ENCODE results near the gene ST7L. TPM values are rescaled to one million over a fixed set of nuclear protein-coding genes. Genes with fewer than 3 reads are reported as not detected.
A peak's percentile ranks its signal among the peaks of the same experiment; 100 is the strongest.

The ST7L gene
- total RNA-seq, 1 donor from 2014 or later, result 20.9 TPM

- no peak for DNase-seq
These were observed 74.8 kb downstream of the ST7L start for GRCh38 chr1:112544011-112544688.

- no peak for DNase-seq
These were observed 76.6 kb downstream of the ST7L start for GRCh38 chr1:112542206-112542973.

- DNase-seq, result no peak
These were observed 77.6 kb downstream of the ST7L start for GRCh38 chr1:112541299-112541698.

GRCh38 chr1:112540226-112540794 lies 78.6 kb downstream of the ST7L start:
- DNase-seq, result peak; percentile 8

GRCh38 chr1:112538883-112539282 lies 80.1 kb downstream of the ST7L start:
- DNase-seq, result no peak

GRCh38 chr1:112537456-112537855 lies 81.5 kb downstream of the ST7L start:
- DNase-seq, result no peak

GRCh38 chr1:112536561-112536960 lies 82.4 kb downstream of the ST7L start:
- DNase-seq, result no peak

- no peak for DNase-seq
These were observed 85.9 kb downstream of the ST7L start for GRCh38 chr1:112533029-112533428.

- no peak for DNase-seq
These were observed 86.9 kb downstream of the ST7L start for GRCh38 chr1:112532064-112532463.

GRCh38 chr1:112530832-112531231 lies 88.1 kb downstream of the ST7L start:
- no peak for DNase-seq

- no peak for DNase-seq
These were observed 89.6 kb downstream of the ST7L start for GRCh38 chr1:112529301-112529700.

GRCh38 chr1:112528076-112528475 lies 90.9 kb downstream of the ST7L start:
- DNase-seq, result no peak

GRCh38 chr1:112527266-112528010 lies 91.5 kb downstream of the ST7L start:
- no peak for DNase-seq

GRCh38 chr1:112524986-112525385 lies 94.0 kb downstream of the ST7L start:
- no peak for DNase-seq

GRCh38 chr1:112524251-112524650 lies 94.7 kb downstream of the ST7L start:
- DNase-seq, result no peak

GRCh38 chr1:112522621-112523020 lies 96.3 kb downstream of the ST7L start:
- no peak for DNase-seq

- no peak for DNase-seq
These were observed 98.8 kb downstream of the ST7L start for GRCh38 chr1:112520166-112520565.

- DNase-seq, result no peak
These were observed 100.8 kb downstream of the ST7L start for GRCh38 chr1:112518186-112518585.

GRCh38 chr1:112517646-112518045 lies 101.3 kb downstream of the ST7L start:
- no peak for DNase-seq

GRCh38 chr1:112517231-112517630 lies 101.7 kb downstream of the ST7L start:
- no peak for DNase-seq

GRCh38 chr1:112516141-112516540 lies 102.8 kb downstream of the ST7L start:
- no peak for DNase-seq

- DNase-seq, result no peak
These were observed 103.5 kb downstream of the ST7L start for GRCh38 chr1:112515311-112516009.
